GM18498 (cell line): ENCODE data around the gene PRTG.
"Not testable (repeated sequence)": the region's sequence is repeated elsewhere in the genome, so short reads cannot be mapped to it uniquely, and the experiment has no call there.

Experiments
- ATAC-seq: cut with Tn5 transposase; IDR thresholded peaks from one replicate; pipeline ENCODE4 v1.9.1; 2021; ENCODE audit warnings: mild to moderate bottlenecking, moderate library complexity; ENCODE audit not compliant: unreplicated experiment

The PRTG gene

DNA sequence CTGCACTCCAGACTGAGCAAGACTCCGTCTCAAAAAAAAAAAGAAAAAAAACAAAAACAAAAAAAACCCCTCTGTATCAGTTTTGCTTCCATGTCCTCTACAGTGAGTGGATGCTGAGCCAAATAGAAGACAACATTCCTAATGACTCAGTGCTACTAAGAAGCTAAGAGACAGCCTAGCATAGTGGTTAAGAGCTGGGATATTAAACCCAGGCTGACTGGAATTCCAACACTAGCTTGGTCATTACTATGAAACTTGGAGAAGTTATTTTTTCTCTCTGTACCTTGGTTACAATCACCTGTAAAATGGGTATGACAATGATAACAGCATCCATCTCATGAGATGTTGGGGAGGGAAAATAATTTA, 93.9 kb downstream of the PRTG start:
- ATAC-seq, result no peak

GRCh38 chr15:55638764-55639163, 104.2 kb downstream of the PRTG start:
- no peak for ATAC-seq

- no peak for ATAC-seq
Observed at GRCh38 chr15:55637086-55637485, 105.9 kb downstream of the PRTG start.

DNA sequence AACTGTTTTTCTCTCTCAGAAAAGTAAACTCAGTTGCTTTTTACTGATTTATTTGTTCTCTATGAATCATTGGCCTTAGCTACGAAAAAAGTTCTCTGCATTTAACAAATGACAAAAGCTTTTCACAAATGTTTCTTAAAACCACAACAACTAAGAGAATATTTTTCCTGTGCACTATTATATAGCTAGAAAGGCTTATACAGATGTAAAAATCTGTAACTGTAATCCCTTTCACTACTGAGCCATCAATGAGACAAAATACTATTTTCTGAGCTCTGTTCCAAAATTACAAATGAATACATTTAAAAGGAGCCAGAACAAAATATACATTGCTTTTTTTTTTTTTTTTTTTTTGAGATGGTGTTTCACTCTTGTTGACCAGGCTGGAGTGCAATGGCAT, 109.2 kb downstream of the PRTG start:
- ATAC-seq, result no peak

- ATAC-seq, result no peak
Observed at GRCh38 chr15:55632434-55632833, 110.5 kb downstream of the PRTG start.

- no peak for ATAC-seq
Observed at GRCh38 chr15:55630858-55631257, 112.1 kb downstream of the PRTG start.

DNA sequence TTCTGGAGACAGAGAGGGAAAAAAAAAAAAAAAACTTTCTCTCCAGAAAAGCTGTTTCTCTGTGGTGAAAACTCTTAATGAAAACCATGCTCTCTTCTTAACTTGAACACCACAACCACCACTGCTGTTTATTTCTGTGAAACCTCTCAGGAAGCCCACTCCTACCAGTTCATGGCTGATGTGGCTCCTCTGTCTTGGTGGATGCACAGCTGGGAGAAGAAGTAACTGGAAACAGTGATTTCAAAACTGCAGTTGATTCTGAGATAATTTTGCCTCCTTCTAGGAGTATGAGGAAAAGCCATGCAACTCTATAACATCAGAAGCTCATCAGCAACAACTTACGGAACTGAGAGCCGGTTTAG, 114.6 kb downstream of the PRTG start:
- no peak for ATAC-seq

- ATAC-seq, result no peak
Observed at GRCh38 chr15:55627730-55628368, 115.1 kb downstream of the PRTG start.

GRCh38 chr15:55619783-55620182, 123.2 kb downstream of the PRTG start:
- ATAC-seq, result no peak

- no peak for ATAC-seq
Observed at GRCh38 chr15:55618387-55618786, 124.6 kb downstream of the PRTG start.

- no peak for ATAC-seq
Observed at GRCh38 chr15:55615445-55615844, 127.5 kb downstream of the PRTG start.

GRCh38 chr15:55613727-55614126, 129.2 kb downstream of the PRTG start:
- no peak for ATAC-seq

DNA sequence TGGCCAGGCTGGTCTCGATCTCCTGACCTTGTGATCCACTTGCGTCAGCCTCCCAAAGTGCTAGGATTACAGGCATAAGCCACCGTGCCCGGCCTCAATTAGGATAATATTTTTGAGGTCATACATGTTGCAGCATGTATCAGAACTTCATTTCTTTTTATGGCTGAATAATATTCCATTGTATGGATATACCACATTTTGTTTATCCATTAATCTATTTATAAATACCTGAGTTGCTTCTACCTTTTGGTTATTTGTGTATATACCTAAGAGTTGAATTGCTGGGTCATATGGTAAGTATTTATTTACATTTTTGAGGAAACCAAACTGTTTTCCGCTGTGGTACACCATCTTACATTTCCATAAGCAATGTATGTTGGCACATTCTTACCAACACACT, 136.7 kb downstream of the PRTG start:
- ATAC-seq, result no peak

- ATAC-seq, result no peak
Observed at GRCh38 chr15:55601374-55601773, 141.6 kb downstream of the PRTG start.

GRCh38 chr15:55599439-55599838, 143.5 kb downstream of the PRTG start:
- no peak for ATAC-seq

GRCh38 chr15:55593019-55593418, 149.9 kb downstream of the PRTG start:
- ATAC-seq, result not testable (repeated sequence)

GRCh38 chr15:55590788-55591187, 152.2 kb downstream of the PRTG start:
- no peak for ATAC-seq

- ATAC-seq, result no peak
Observed at GRCh38 chr15:55589287-55589686, 153.7 kb downstream of the PRTG start.

DNA sequence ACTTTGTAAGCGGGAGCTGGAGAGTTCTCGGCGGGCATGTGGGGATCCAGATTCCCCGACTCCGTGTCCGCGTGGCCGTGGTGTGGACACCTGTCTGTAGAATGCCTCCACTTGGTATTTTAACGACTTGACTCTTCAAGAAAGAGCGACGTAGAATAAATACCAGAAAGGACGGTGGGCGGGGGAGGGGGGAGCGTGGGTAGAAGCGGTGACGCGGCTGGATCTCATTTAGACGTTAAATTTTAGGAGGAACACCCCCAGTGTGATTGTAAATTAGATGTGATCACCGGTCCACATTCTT, 154.2 kb downstream of the PRTG start:
- no peak for ATAC-seq

- ATAC-seq, result peak; percentile 64
Observed at GRCh38 chr15:55588070-55588814, 154.7 kb downstream of the PRTG start, which contains the start of gene PYGO1. PYGO1 (minus strand) TSS chr15:55588345; CDS start chr15:55587883, 462 bp downstream.

- ATAC-seq, result peak; percentile 43
Observed at GRCh38 chr15:55587321-55588069, 155.5 kb downstream of the PRTG start.

GRCh38 chr15:55586808-55587207, 156.1 kb downstream of the PRTG start:
- no peak for ATAC-seq
